HG03520 (cell line): ENCODE results near the gene PHTF1.

Source experiments
- ATAC-seq: cut with Tn5 transposase; IDR thresholded peaks from one replicate; pipeline ENCODE4 v1.9.1; 2021; ENCODE audit warnings: mild to moderate bottlenecking, moderate library complexity; ENCODE audit not compliant: unreplicated experiment

PHTF1 gene

DNA sequence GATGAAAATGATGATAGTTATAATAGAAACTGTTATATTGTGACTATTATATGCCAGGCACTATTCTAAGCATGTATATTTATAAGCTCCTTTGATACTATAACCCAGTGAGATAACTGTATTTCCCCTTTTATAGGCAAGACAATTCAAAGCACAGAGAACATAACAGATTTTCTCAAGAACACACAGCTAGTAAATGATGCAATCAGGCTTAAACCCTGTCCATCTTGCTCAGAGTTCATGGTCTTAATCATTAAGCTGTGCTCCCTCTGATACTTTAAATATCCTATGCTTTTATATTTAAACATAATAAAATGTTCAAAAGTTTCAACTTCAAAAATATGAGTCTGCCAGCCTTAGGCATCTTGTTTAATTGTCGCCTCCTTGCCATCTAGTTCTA is 88.6 kb downstream of the PHTF1 start:
- no peak for ATAC-seq

DNA sequence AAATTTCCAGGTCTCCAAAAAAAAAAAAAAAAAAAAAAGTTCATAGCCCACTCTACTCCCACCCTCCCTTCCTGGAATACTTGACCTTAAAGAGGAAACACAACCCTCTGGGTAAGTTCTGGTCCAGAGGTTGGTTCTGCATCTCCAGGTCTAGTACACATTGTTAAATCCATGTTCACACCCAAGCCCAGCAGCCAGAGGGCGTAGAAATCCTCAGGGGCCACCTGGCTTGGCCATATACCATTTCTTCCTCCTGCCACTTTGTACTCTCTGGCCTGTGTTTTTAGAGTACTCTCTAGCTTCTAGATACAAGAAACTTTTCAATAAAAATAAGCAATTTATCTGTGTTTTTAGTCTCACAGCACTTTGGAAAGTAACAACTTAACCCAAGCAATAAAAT is 89.3 kb downstream of the PHTF1 start:
- ATAC-seq = no peak

DNA sequence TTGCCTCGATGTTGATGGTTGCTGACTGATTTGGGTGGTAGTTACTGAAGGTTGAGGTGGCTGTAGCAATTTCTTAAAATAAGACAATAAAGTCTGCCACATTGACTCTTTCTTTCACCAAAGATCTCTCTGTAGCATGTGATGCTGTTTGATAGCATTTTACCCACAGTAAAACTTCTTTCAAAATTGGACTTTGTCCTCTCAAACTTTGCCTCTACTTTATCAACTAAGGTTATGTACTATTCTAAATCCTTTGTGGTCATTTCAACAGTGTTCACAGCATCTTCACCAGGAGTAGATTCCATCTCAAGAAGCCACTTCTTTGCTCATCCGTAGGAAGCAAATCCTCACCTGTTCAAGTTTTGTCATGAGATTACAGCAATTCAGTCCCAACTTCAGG is 93.2 kb downstream of the PHTF1 start:
- no peak for ATAC-seq

DNA sequence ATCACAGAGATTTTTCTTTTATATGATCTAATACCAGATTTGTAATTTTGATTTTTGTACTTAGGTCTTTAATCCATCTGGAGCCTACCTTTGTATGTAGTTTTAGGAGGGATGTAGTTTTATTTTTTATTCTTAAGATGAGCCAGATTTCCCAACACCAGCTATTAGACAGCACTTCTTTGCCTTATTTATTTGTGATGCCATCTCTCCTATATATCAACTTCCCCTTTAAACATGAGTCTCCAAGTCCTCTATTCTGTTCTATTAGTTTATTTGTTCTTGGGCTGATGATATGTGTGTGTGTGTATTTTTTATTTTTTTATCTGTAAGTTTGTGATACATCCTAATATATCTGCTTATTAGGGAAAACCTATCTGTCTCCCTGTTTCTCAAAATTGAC is 94.2 kb downstream of the PHTF1 start:
- no peak for ATAC-seq

- no peak for ATAC-seq
Observed at GRCh38 chr1:113663165-113663951, 95.9 kb downstream of the PHTF1 start.

DNA sequence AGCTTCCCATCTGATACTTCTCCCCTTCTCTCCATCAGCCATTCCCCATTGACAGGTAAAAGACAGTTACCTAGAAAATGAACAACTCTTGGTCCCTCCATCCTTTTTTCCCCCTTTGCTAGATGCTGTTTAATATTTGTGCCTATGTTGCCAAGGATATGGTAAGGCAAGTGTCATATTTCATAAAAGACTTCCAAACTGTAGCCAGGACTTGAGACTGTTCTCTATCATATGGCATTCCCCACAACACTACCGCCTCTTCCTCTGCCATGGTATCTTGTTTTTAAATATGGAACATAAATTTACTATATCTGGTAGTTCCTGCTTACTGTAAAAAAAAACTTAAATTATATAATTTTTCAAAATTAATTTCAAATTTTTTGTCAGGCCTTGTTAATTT is 97.2 kb downstream of the PHTF1 start:
- ATAC-seq = no peak

DNA sequence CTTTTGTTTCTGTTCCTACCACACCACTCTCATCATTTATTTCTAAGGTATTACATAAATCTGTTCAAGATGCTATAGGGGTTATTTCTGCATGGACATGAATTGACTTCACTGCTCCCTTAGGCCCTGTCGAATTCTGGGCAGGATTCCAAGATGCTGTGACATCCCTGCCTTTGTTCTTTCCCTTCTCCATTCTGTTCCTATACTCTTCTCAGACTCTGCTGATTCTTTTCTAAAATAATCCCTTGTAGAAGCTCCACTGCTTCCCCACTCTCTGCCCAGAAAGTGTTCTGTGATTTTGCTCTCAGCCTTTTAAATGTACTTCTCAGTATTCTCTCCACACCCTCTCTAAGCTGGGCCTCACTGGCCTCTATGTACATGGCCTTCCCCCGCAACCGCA is 99.2 kb downstream of the PHTF1 start:
- no peak for ATAC-seq

GRCh38 chr1:113659556-113659955 is 99.7 kb downstream of the PHTF1 start:
- ATAC-seq = no peak

DNA sequence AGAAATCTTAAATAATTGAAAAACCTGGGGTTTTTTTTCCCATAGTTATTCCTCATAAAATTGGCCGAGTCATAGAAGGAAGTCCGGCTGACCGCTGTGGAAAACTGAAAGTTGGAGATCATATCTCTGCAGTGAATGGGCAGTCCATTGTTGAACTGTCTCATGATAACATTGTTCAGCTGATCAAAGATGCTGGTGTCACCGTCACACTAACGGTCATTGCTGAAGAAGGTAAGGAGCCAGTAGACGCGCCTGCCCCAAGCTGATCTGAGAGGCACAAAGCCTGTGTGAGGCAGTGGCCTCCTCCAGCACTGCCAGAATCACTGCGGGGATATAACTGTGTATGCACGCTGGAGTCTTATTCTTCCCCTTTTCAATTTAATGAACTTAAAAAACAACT is 100.3 kb downstream of the PHTF1 start:
- ATAC-seq = no peak

- ATAC-seq = no peak
Observed at GRCh38 chr1:113657556-113658063, 101.7 kb downstream of the PHTF1 start.

DNA sequence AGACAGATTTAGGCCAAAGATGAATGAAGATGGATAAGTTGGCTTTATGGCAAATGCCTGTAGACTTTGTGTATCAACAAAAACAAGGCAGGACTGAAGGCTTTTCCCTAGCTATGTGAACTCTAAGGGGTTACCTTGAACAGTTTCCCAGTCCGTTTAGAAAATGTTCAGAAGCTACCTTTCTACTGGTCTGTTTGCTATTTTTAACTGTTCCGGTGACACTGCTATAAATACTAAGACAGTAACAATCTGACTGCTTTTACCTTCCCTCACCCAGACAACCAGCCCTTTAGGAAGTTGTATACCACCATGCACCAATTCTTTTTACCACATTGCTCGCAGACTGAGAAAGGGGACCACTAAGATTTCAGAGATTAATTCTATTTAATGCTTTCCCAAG is 102.2 kb downstream of the PHTF1 start:
- no peak for ATAC-seq

DNA sequence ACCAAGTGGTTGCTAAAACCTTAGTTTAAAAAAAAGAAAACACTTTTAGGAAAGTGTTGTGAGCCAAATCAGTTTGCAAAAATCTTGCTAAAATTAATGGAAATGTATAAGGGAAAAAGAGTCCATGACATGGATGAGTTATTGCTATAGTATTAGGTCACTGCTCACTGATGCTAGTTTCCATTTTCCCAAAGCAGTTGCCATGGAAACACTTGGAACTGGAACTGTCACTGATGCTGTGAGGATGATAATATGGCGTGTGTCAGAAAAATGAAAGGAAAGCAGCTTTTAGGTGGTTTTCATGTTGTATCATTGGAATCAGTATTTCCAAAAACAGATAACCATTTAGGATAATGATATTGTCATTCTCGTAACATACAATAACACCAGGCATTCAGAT is 104.4 kb downstream of the PHTF1 start:
- ATAC-seq = no peak

DNA sequence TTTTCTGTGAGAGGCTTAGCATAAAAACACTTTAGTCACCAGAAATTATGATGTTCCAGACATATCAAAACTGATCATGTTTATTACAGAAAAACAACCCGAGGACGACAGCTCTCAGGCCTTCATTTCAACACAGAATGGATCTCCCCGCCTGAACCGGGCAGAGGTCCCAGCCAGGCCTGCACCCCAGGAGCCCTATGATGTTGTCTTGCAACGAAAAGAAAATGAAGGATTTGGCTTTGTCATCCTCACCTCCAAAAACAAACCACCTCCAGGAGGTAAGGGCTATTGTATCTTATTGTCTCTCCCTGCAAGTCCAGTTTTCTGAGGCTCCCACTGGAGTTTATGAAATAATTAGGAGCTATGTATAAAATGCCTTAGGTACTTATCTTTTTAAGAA is 105.5 kb downstream of the PHTF1 start:
- no peak for ATAC-seq

- no peak for ATAC-seq
Observed at GRCh38 chr1:113652771-113653170, 106.5 kb downstream of the PHTF1 start.

- no peak for ATAC-seq
Observed at GRCh38 chr1:113648478-113648877, 110.8 kb downstream of the PHTF1 start.

GRCh38 chr1:113647164-113647563 is 112.1 kb downstream of the PHTF1 start:
- no peak for ATAC-seq
